PC-9 (cell line): ENCODE data around the gene ASTN2. TPM values are rescaled to one million over a fixed set of nuclear protein-coding genes. Genes with fewer than 3 reads are reported as not detected.

ENCODE experiments used
- BruUV-seq: library from RNA; stranded (reverse); fragments of 400-500 nt; replicated peaks from 2 replicates; lab custom pipeline; 2021; lab: Mats Ljungman, UMichigan
- CTCF ChIA-PET: fragments of 300-600 bp; sonication (Branson Sonifier 250); formaldehyde crosslinking; loops from one replicate; lab custom pipeline; 2022; ENCODE audit warnings: antibody characterized with exemption; lab: Charles Lee
- POLR2A ChIA-PET: fragments of 300-600 bp; sonication (Branson Sonifier 250); formaldehyde crosslinking; loops from one replicate; lab custom pipeline; 2022; ENCODE audit warnings: antibody characterized with exemption; ENCODE audit not compliant: unreplicated experiment; lab: Charles Lee
- DNase-seq, 2 experiments: peaks; one replicate each; pipeline versions ENCODE4 v3.0.0 to v3.0.0-alpha.2; 2015 to 2022; ENCODE audit warnings: mixed read lengths in 1 of 2
- H2AFZ ChIP-seq: fragments of 200-600 bp; sonication (generic); 2 replicates; pipeline ENCODE4 v1.8.1; 2017; ENCODE audit warnings: antibody characterized with exemption
- H3F3A ChIP-seq: fragments of 200-600 bp; sonication (generic); 2 replicates; pipeline ENCODE4 v1.8.1; 2017; ENCODE audit warnings: antibody characterized with exemption, mild to moderate bottlenecking, low read depth; ENCODE audit not compliant: insufficient read depth
- H3K27ac ChIP-seq: fragments of 200-600 bp; sonication (generic); 2 replicates; pipeline ENCODE4 v1.6.1; 2016; ENCODE audit warnings: mixed run types
- H3K27me3 ChIP-seq: fragments of 200-600 bp; sonication (generic); 2 replicates; pipeline ENCODE4 v1.6.1; 2016; ENCODE audit warnings: low read depth, mixed run types; ENCODE audit not compliant: insufficient read depth
- H3K36me3 ChIP-seq: fragments of 200-600 bp; sonication (generic); 2 replicates; pipeline ENCODE4 v1.6.1; 2016; ENCODE audit warnings: low read depth, mixed run types
- H3K4me1 ChIP-seq: fragments of 200-600 bp; sonication (generic); replicated peaks from 2 replicates; pipeline ENCODE4 v1.6.1; 2016; ENCODE audit warnings: mixed run types; ENCODE audit not compliant: insufficient read depth
- H3K4me2 ChIP-seq: fragments of 200-600 bp; sonication (generic); 2 replicates; pipeline ENCODE4 v1.6.1; 2017; ENCODE audit warnings: mixed run types
- H3K4me3 ChIP-seq: fragments of 200-600 bp; sonication (generic); 2 replicates; pipeline ENCODE4 v1.6.1; 2016; ENCODE audit warnings: mixed run types
- H3K79me2 ChIP-seq: fragments of 200-600 bp; sonication (generic); 2 replicates; pipeline ENCODE4 v1.6.1; 2017; ENCODE audit warnings: low read depth, mixed run types
- H3K9me2 ChIP-seq: fragments of 200-600 bp; sonication (generic); 2 replicates; pipeline ENCODE4 v1.8.1; 2017; ENCODE audit warnings: mild to moderate bottlenecking; ENCODE audit not compliant: insufficient read depth
- H3K9me3 ChIP-seq: fragments of 200-600 bp; sonication (generic); 2 replicates; pipeline ENCODE4 v1.8.1; 2016; ENCODE audit warnings: low read depth; ENCODE audit not compliant: insufficient read depth
- H4K20me1 ChIP-seq: fragments of 200-600 bp; sonication (generic); 2 replicates; pipeline ENCODE4 v1.8.1; 2017; ENCODE audit not compliant: insufficient read depth
- EZH2 ChIP-seq: fragments of 200-600 bp; sonication (generic); IDR thresholded peaks from 2 replicates; pipeline ENCODE4 v1.8.0; 2017; ENCODE audit warnings: antibody characterized with exemption, low read depth
- intact Hi-C: fragments of 100-400 bp; cut with micrococcal nuclease; formaldehyde crosslinking; loops from one replicate; pipeline ENCODE4 v1.10.0; 2022; ENCODE audit not compliant: unreplicated experiment
- total RNA-seq: library from RNA; stranded (reverse); gene quantifications from 2 replicates; pipeline ENCODE4 v1.2.3, GENCODE V29; 2021
- TF ChIP-seq, protein P1 (sequence below): fragments of 200-600 bp; sonication (generic); conservative IDR thresholded peaks from 2 replicates; pipeline ENCODE4 v1.6.1; 2017; ENCODE audit warnings: mixed run types, antibody characterized with exemption, mild to moderate bottlenecking, moderate library complexity

The ASTN2 gene
- total RNA-seq, 1 experiment from 2014 or later: 6.2 TPM

DNA sequence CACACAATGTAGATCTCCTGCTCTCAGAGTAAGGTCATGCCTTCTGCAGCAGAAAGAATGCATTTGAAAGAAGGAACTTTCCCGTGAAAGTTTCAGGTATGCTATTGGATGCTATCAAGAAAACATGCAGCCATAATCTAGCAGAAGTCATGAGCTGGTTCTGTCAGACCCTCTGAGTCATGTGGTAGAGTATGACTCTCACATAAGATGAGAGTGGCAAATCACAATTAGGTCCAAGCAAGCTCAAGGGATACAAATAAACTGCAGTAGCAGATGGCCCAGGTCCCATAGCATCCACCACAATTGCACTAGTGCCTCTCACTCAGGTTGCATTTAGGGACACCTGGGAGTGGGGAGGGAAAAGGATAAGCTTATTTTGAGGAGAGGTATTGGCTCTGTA lies 292.8 kb downstream of the ASTN2 start:
- H3K4me2 ChIP-seq: no peak overlapping the region
- H3K9me2 ChIP-seq: no peaks in the 10 kb centered on the region
- H3K9me3 ChIP-seq: no peaks in the 10 kb centered on the region; the same call in none of the 2 replicates
- intact Hi-C loops: no loop called here
- no peaks in the 10 kb centered on the region for H3K36me3 ChIP-seq
- ChIA-PET POLR2A (no interaction called here), CTCF (no interaction called here)
- H3K4me3 ChIP-seq: no peak overlapping the region
- DNase-seq: no peak
- H2AFZ ChIP-seq: no peak overlapping the region
- H3K79me2 ChIP-seq: no peaks in the 10 kb centered on the region
- no TSS peak for BruUV-seq
- no peaks in the 10 kb centered on the region for H3K4me1 ChIP-seq
- H4K20me1 ChIP-seq: no peaks in the 10 kb centered on the region
- TF ChIP-seq, protein P1, sequence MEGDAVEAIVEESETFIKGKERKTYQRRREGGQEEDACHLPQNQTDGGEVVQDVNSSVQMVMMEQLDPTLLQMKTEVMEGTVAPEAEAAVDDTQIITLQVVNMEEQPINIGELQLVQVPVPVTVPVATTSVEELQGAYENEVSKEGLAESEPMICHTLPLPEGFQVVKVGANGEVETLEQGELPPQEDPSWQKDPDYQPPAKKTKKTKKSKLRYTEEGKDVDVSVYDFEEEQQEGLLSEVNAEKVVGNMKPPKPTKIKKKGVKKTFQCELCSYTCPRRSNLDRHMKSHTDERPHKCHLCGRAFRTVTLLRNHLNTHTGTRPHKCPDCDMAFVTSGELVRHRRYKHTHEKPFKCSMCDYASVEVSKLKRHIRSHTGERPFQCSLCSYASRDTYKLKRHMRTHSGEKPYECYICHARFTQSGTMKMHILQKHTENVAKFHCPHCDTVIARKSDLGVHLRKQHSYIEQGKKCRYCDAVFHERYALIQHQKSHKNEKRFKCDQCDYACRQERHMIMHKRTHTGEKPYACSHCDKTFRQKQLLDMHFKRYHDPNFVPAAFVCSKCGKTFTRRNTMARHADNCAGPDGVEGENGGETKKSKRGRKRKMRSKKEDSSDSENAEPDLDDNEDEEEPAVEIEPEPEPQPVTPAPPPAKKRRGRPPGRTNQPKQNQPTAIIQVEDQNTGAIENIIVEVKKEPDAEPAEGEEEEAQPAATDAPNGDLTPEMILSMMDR: no peak
- TF ChIP-seq EZH2: no peak
- H3F3A ChIP-seq: no peaks in the 10 kb centered on the region
- H3K27ac ChIP-seq: no peak overlapping the region
- no peaks in the 10 kb centered on the region for H3K27me3 ChIP-seq

GRCh38 chr9:117121316-117121715 lies 293.5 kb downstream of the ASTN2 start:
- ChIA-PET POLR2A (no interaction called here), CTCF (no interaction called here)
- Histone ChIP-seq H3K27ac (no peak overlapping the region), H3K4me1 (no peaks in the 10 kb centered on the region), H4K20me1 (no peaks in the 10 kb centered on the region), H3F3A (no peaks in the 10 kb centered on the region), H3K4me3 (no peak overlapping the region), H2AFZ (no peak overlapping the region), H3K9me3 (no peaks in the 10 kb centered on the region; the same call in none of the 2 replicates), H3K4me2 (no peak overlapping the region), H3K36me3 (no peaks in the 10 kb centered on the region), H3K9me2 (no peaks in the 10 kb centered on the region), H3K79me2 (no peaks in the 10 kb centered on the region), H3K27me3 (no peaks in the 10 kb centered on the region)
- no TSS peak for BruUV-seq
- intact Hi-C loops: no loop called here
- TF ChIP-seq, protein P1: no peak
- no peak for TF ChIP-seq EZH2
- no peak for DNase-seq

GRCh38 chr9:117120061-117120460 lies 294.8 kb downstream of the ASTN2 start:
- ChIA-PET POLR2A (no interaction called here), CTCF (no interaction called here)
- TF ChIP-seq, protein P1: no peak
- no peak for TF ChIP-seq EZH2
- Histone ChIP-seq H3K4me3 (no peak overlapping the region), H3K9me3 (no peaks in the 10 kb centered on the region; the same call in none of the 2 replicates), H3K9me2 (no peaks in the 10 kb centered on the region), H3F3A (no peaks in the 10 kb centered on the region), H3K4me2 (no peak overlapping the region), H3K4me1 (no peaks in the 10 kb centered on the region), H3K27ac (no peak overlapping the region), H3K36me3 (no peaks in the 10 kb centered on the region), H3K27me3 (no peaks in the 10 kb centered on the region), H2AFZ (no peak overlapping the region), H4K20me1 (no peaks in the 10 kb centered on the region), H3K79me2 (no peaks in the 10 kb centered on the region)
- DNase-seq: no peak
- intact Hi-C loops: no loop called here
- no TSS peak for BruUV-seq
